ENCODE measurements around the gene CCNJ. TPM values are rescaled to one million over a fixed set of nuclear protein-coding genes. Genes with fewer than 3 reads are reported as not detected.

CCNJ gene
- 5.5 and 8.9 TPM in 2 replicates for total RNA-seq

DNA sequence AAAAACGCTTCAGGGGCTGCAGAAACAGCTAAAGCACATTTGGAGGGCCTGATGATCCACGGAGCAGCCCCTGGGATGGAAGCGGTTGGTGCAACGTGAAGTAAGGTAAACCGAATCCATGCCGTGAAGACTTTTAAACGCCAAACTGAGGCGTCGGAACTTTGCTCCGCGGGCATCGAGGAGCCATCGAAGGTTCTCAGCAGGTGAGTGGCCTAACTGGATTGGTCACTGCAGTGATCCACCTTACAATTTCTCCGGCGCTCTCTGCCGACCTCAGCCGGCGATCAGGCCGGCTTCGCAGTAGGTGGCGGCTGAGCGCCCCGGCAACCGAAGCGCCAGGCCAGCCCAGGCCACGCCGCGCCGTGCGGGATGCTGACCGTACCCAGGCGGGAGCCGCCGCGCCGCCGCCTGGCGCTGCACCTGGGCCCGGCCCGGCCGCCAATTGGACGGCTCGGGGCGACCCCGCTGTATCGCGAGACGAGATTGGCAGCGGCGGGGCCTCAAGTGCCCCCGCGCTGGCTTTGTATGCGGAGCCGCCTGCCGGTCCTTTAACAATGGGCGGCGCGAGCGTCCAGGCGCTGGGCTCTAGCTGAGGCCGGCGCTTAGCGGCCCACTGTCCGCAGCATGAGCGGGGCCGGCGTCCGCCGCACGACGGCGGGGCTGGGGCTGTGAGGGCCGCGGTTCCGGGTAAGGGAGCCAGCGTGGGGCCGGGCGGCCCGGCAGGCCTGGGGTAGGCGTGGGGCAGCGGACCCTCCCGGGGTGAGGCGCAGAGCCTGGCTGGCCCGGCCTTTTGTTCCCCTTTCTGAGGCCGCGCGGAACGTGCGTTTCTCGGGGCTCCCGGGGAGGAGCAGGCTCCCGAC lies at the start of gene CCNJ:
Gene CCNJ, plus strand, starts transcription at position 551 of the 860 bp plus-strand sequence. CDS start 811 bp downstream, outside the sequence.

Small RNA genes lying within 50 kb of the gene (small RNA-seq; reads per million reads assigned to genes)
- 0.69 reads per million, percentile 41 among the genes with 10 or more reads in this experiment for gene MIR3157

Other genes starting within 250 kb of the CCNJ start
- 0.39 and 0.43 TPM in 2 replicates for gene CC2D2B, start 135.6 kb upstream of the CCNJ start, total RNA-seq
- 26.7 and 29.1 TPM in 2 replicates for gene ZNF518A, start 86.7 kb downstream of the CCNJ start, total RNA-seq
- gene BLNK, start 228.0 kb downstream of the CCNJ start, total RNA-seq, result 14.1 and 25.5 TPM in 2 replicates

Measured in placental epithelial cell (primary cell).